Hindlimb muscle (tissue), 1 donor: Measurements from ENCODE around the gene AKR1E2. TPM values are rescaled to one million over a fixed set of nuclear protein-coding genes. Genes with fewer than 3 reads are reported as not detected.
"Not testable (repeated sequence)": the region's sequence is repeated elsewhere in the genome, so short reads cannot be mapped to it uniquely, and the experiment has no call there.

Source experiments
- DNase-seq: peaks from one replicate; pipeline ENCODE4 v3.0.0-alpha.2; 2013
- polyA plus RNA-seq: library from polyadenylated mRNA; unstranded; fragments of 120-200 nt; gene quantifications from one replicate; pipeline ENCODE4 v1.2.1, GENCODE V29; 2013; ENCODE audit not compliant: insufficient read length

AKR1E2 gene
- polyA plus RNA-seq, 1 donor: 3.8 TPM

DNA sequence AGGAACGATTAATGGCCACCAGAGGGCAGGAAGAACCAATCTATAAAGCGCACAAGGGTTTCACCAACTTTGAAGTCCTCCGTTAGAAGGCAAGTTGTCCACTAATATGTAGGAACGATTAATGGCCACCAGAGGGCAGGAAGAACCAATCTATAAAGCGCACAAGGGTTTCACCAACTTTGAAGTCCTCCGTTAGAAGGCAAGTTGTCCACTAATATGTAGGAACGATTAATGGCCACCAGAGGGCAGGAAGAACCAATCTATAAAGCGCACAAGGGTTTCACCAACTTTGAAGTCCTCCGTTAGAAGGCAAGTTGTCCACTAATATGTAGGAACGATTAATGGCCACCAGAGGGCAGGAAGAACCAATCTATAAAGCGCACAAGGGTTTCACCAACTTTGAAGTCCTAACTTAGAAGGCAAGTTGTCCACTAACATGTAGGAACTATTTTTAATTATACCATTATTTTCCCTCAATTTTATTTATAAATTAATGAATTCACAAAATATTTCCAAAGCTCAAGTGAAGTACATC, 10.3 kb upstream of the AKR1E2 start:
- not testable (repeated sequence) for DNase-seq

DNA sequence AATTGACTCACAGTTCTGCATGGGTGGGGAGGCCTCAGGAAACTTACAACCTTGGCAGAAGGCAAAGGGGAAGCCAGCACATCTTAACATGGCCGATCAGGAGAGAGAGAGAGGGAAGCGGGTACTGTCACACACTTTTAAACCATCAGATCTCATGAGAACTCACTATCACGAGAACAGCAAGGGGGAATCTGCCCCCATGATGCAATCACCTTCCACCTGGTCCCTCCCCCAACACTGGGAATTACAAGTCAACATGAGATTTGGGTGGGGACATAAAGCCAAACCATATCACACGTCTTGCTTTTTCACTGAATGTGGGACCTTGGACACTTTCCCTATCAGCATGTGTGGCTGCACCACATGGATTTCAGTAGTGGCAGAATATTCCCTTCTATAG, 9.0 kb upstream of the AKR1E2 start:
- DNase-seq: no peak

- no peak for DNase-seq
These were observed 6.9 kb upstream of the AKR1E2 start for GRCh38 chr10:4819067-4819466.

- DNase-seq: no peak
These were observed 6.3 kb upstream of the AKR1E2 start for GRCh38 chr10:4819707-4820106.

GRCh38 chr10:4820804-4821401, 5.1 kb upstream of the AKR1E2 start:
- no peak for DNase-seq

DNA sequence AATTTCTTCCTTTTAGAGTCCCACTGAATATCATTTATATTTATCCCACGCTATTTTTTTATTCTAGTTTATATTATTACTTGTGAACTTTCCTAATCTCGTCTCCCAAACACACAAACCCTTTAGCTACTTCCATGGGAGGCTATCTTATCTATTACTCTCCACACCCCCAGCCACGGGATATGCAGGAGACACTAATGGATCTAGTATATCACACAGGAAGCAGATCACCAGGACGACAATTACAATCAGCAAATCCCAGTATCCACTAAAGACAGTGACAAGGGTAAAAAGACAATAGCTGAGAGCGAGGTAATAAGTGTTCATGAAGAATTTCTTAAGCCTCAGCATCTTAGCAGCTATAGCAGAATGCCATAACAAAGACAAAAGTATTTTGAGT, 3.8 kb upstream of the AKR1E2 start:
- no peak for DNase-seq

DNA sequence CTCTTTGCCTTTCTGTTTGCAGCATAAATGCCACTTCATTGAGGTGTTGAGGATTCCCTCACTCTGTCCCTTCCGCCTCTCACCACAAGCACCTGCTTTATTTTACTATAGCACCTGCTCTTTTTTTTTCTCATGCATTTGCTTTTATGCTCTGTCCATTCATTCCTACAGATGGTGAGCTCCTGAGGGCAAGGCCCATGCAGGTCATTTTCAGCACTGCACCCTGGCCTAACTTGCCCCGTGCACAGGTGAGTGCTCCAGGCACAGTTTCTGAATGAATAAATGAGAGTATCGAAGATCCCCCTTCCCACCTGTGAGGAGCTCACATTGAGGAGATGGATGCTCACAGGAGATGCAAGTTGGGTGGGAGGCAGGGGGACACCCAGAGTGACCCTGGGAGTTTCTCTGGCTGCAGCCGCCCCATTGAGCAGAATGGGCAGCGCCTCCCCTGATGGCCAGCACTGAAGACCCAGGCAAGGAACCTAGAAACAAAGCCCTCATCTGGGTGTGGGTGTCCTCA, 1.2 kb upstream of the AKR1E2 start:
- DNase-seq: no peak

DNA sequence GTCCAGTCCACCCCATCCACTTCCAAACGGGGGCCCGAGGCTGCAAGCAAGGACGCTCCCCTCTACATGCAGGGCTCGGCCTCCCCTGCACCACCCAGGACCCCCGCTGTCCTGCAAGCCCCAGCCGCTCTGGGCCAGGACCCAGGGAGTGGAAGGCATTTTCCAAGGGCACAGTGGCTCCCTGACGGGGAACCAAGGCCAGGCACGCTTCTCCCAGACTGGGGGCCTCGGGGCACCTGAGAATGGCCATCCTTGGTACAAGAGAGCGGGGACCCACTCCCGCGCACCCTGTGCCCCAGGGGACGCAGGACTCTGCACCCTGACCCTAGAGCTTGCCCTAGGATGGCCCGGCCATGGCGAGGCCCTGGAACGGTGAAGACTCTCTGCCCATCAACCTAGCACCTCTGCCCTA, 545 bp upstream of the AKR1E2 start:
- no peak for DNase-seq

GRCh38 chr10:4826792-4827324, 851 bp downstream of the AKR1E2 start:
- no peak for DNase-seq

GRCh38 chr10:4828005-4828404, 2.0 kb downstream of the AKR1E2 start:
- no peak for DNase-seq

DNA sequence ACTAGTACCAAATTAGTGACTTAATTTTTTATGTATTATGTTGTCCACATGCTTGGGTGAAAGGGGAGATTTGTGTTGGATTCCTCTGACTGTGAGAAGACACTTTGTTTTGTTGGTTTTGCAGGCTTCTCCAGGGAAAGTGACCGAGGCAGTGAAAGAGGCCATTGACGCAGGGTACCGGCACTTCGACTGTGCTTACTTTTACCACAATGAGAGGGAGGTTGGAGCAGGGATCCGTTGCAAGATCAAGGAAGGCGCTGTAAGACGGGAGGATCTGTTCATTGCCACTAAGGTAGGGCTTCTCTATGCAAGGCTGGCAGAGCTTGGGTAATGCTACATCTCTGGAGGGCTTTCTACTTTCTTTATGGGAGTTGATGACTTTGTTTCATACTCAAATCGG, 4.5 kb downstream of the AKR1E2 start:
- DNase-seq: no peak

DNA sequence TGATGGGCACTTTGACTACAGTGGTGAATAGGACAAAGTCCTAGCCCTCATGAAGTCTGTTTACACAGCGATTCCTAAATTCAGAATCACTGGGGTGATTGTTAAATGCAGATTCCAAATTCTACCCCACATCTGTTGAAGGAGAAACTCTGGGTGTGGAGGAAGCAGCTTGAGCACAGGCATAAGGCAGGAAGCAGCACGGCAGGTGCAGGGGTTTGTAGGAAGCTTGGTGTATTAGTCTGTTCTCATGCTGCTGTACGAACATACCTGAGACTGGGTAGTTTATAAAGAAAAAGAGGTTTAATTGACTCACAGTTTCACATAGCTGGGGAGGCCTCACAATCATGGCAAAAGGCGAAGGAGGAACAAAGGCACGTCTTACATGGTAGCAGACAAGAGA, 5.1 kb downstream of the AKR1E2 start:
- DNase-seq: no peak

- no peak for DNase-seq
These were observed 7.3 kb downstream of the AKR1E2 start for GRCh38 chr10:4833286-4833685.

DNA sequence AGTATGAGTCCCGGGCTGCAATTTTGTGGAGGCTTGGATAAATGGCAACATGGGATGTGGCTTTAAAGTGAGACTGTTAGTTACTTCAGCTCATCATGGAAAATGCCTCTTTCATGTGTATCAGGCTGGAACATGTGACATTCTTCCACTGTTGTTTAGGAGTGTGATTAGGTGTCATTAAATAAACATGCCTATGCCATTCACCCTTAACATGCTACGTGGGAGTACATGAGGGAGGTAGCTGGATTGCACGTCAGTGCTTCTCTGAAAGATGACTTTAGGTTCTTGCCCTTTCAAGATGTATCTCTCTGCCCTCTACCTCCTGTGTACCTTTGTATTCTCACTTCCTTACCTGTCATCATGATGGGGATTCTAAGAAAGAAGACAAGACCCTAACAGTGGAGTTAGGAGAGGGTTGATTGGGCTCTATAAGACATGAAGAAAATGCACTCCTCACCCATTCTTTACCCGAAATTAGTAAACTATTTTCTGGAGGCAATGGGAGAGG, 8.9 kb downstream of the AKR1E2 start:
- DNase-seq: no peak

DNA sequence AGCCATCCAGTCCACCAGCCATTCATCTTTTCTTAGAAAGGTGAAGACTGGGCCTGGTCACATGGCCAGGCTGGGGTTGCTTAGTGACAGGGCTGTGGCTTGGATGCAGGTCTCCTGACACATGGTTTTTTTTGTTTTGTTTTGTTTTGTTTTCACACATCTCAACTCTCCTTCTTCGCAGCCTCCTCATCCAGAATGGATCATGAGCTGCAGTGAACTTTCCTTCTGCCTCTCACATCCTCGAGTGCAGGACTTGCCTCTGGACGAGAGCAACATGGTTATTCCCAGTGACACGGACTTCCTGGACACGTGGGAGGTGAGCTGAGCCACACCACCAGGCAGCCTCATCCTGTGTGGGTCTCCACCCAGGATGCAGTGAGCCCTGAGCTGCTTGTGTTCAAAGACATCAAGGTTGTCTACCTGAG, 9.5 kb downstream of the AKR1E2 start:
- DNase-seq: no peak

GRCh38 chr10:4836416-4836969, 10.5 kb downstream of the AKR1E2 start:
- DNase-seq: no peak

GRCh38 chr10:4837551-4837950, 11.5 kb downstream of the AKR1E2 start:
- DNase-seq: no peak

DNA sequence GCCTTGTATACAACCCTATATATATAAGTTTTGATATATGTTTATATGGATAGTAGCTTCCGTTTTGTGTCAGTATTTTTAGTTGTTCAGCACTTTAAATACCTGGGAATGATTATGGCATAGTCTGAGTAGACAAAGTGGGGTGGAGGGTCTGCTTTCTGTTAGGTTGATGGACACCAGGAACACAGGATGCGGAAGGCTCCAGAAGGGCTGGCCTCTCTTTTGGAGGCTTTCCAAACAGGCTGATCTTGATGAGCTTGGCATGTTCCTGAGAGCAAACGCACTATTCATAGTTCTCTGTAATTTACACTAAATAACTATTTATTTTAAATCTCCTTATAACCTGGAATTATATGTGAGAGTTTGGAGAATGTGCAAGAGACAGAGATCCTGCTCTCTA, 12.7 kb downstream of the AKR1E2 start:
- DNase-seq: no peak

GRCh38 chr10:4839353-4839752, 13.3 kb downstream of the AKR1E2 start:
- no peak for DNase-seq

- DNase-seq: no peak
These were observed 14.1 kb downstream of the AKR1E2 start for GRCh38 chr10:4840151-4840550.

DNA sequence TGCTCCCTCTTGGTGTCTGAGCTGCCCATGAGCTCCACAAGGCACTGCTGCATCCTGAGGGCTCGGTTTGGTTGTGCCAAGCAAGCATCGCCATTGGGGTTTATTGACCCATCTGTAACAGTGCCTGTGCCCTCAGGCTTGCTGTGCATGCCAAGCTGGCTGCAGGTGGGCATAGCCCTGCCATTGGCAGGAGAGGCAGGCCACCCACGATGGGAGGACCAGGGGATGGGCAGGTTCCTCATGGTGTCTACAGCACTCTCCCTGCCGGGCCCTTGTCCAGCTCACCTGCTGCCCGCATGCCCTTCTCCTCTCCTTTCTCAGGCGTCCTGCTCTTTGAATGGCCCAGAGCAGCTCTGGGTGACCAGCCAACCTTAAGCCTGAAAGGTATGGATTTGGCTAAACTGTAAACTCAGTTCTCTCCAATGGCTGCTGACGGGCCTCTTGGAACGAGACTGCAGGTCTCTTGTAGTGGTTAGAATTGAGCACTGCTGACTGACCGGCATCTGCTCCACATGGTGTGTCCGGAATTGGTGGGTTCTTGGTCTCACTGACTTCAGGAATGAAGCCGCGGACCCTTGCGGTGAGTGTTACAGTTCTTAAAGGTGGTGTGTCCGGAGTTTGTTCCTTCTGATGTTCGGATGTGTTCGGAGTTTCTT, 17.6 kb downstream of the AKR1E2 start:
- no peak for DNase-seq

GRCh38 chr10:4844864-4845263, 18.9 kb downstream of the AKR1E2 start:
- no peak for DNase-seq

DNA sequence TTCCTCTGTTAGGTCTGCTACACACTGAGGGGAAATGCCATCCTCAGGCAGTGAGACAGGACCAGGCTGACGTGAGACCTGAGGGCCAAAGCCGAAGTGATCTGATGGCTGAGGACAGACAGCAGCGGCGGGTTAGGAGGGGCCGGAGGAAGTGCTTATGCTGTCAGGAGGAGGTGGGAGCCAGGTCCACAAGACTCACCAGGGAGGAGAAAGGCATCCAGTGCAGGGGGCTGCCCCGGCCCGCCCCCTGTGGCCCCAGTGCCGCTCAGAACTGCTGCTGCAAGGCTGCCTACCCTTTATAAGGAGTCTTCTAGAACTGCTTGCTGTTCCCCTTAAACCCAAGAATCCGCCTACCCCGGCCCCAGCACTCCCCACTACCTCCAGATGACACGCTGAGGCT, 19.8 kb downstream of the AKR1E2 start:
- no peak for DNase-seq
